ENCODE measurements around the gene TMED10. TPM values are rescaled to one million over a fixed set of nuclear protein-coding genes. Genes with fewer than 3 reads are reported as not detected.
"Not testable (repeated sequence)": the region's sequence is repeated elsewhere in the genome, so short reads cannot be mapped to it uniquely, and the experiment has no call there.

The TMED10 gene
- total RNA-seq, 6 experiments from 2014 or later = 370 to 494 (median 430) TPM

- Mint-ChIP-seq H3K27me3 (ENCODE audit: insufficient read depth) (peaks cover 4% of the 10 kb centered on the region), H3K36me3 (ENCODE audit: low read depth) (no peaks in the 10 kb centered on the region), H3K27ac (peak overlapping the region; percentile 64), H3K9me3 (no peaks in the 10 kb centered on the region), H3K4me3 (peak overlapping the region; percentile 56), H3K4me1 (ENCODE audit: low read depth) (peaks cover 37% of the 10 kb centered on the region)
- DNase-seq = peak; percentile 65
- TF ChIP-seq, protein P1, sequence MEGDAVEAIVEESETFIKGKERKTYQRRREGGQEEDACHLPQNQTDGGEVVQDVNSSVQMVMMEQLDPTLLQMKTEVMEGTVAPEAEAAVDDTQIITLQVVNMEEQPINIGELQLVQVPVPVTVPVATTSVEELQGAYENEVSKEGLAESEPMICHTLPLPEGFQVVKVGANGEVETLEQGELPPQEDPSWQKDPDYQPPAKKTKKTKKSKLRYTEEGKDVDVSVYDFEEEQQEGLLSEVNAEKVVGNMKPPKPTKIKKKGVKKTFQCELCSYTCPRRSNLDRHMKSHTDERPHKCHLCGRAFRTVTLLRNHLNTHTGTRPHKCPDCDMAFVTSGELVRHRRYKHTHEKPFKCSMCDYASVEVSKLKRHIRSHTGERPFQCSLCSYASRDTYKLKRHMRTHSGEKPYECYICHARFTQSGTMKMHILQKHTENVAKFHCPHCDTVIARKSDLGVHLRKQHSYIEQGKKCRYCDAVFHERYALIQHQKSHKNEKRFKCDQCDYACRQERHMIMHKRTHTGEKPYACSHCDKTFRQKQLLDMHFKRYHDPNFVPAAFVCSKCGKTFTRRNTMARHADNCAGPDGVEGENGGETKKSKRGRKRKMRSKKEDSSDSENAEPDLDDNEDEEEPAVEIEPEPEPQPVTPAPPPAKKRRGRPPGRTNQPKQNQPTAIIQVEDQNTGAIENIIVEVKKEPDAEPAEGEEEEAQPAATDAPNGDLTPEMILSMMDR (IDR thresholded peaks at IDR 0.05) = no peak
Observed at GRCh38 chr14:75182821-75183220, 6.4 kb upstream of the TMED10 start.

DNA sequence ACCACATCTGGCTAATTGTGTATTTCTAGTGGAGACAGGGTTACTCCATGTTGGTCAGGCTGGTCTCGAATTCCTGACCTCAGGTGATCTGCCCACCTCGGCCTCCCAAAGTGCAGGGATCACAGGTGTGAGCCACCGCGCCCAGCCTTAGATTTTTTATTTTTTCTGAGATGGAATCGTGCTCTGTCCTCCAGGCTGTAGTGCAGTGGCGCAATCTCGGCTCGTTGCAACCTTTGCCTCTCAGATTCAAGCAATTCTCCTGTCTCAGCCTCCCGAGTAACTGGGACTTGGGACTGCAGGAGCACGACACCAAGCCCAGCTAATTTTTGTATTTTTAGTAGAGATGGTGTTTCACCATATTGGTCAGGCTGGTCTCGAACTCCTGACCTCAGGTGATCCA, 5.8 kb upstream of the TMED10 start:
- peak overlapping the region; percentile 64; the same call in 1 of the 2 replicates for H3K27ac Mint-ChIP-seq
- not testable (repeated sequence) for H3K27me3 Mint-ChIP-seq (ENCODE audit: insufficient read depth); H3K9me3 Mint-ChIP-seq; DNase-seq; H3K36me3 Mint-ChIP-seq (ENCODE audit: low read depth); H3K4me3 Mint-ChIP-seq
- peaks cover 42% of the 10 kb centered on the region for H3K4me1 Mint-ChIP-seq (ENCODE audit: low read depth)

DNA sequence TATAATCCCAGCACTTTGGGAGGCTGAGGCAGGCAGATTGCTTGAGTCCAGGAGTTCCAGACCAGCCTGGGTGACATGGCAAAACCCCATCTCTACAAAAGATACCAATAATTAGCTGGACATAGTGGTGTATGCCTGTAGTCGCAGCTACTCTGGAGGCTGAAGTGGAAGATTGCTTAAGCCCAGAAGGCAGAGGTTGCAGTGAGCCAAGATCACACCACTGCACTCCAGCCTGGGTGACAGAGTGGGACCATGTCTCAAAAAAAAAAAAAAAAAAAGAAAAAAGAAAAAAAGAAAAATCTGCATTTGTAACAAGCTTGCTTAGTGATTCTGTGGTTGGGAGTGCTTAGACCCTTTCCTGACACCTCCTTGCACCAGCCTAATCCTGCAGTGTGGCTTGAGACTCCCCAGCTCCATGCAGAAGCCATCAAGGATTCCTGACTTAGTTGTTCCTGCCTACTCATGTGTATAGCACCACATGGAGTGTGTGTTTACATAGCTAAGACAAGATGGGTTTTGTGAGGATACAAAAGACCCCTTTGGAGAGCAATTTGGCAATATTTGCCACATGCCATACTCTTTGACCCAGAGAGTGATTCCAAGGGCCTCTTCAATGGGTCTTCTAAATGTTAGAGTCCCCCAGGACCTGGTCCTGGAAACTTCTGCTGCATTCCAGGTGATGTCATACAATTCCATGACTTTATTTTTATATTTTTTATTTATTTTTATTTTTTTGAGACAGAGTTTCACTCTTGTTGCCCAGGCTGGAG, 5.1 kb upstream of the TMED10 start:
- TF ChIP-seq, protein P1 (IDR thresholded peaks at IDR 0.05) = no peak
- no peak overlapping the region for H3K27ac Mint-ChIP-seq
- no peaks in the 10 kb centered on the region for H3K36me3 Mint-ChIP-seq (ENCODE audit: low read depth)
- H3K4me1 Mint-ChIP-seq (ENCODE audit: low read depth) = peaks cover 48% of the 10 kb centered on the region
- no peaks in the 10 kb centered on the region for H3K9me3 Mint-ChIP-seq
- DNase-seq = no peak
- no peak overlapping the region for H3K4me3 Mint-ChIP-seq
- H3K27me3 Mint-ChIP-seq (ENCODE audit: insufficient read depth) = peaks cover 4% of the 10 kb centered on the region

GRCh38 chr14:75175677-75176141, 703 bp downstream of the TMED10 start:
- Mint-ChIP-seq H3K27ac (peak overlapping the region; percentile 99), H3K4me1 (ENCODE audit: low read depth) (peaks cover 37% of the 10 kb centered on the region), H3K27me3 (ENCODE audit: insufficient read depth) (no peaks in the 10 kb centered on the region), H3K4me3 (peak overlapping the region; percentile 96), H3K36me3 (ENCODE audit: low read depth) (peaks cover 13% of the 10 kb centered on the region), H3K9me3 (no peaks in the 10 kb centered on the region)
- DNase-seq = peak; percentile 26
- TF ChIP-seq, protein P1 (IDR thresholded peaks at IDR 0.05) = no peak

- peaks cover 13% of the 10 kb centered on the region for H3K36me3 Mint-ChIP-seq (ENCODE audit: low read depth)
- TF ChIP-seq, protein P1 (IDR thresholded peaks at IDR 0.05) = no peak
- no peaks in the 10 kb centered on the region for H3K9me3 Mint-ChIP-seq
- H3K27me3 Mint-ChIP-seq (ENCODE audit: insufficient read depth) = no peaks in the 10 kb centered on the region
- H3K4me1 Mint-ChIP-seq (ENCODE audit: low read depth) = peaks cover 46% of the 10 kb centered on the region
- H3K27ac Mint-ChIP-seq = no peak overlapping the region; the same call in 1 of the 2 replicates
- DNase-seq = no peak
- peak overlapping the region; percentile 96 for H3K4me3 Mint-ChIP-seq
Observed at GRCh38 chr14:75174066-75174465, 2.3 kb downstream of the TMED10 start.

GRCh38 chr14:75170772-75171171, 5.6 kb downstream of the TMED10 start:
- no peaks in the 10 kb centered on the region for H3K27me3 Mint-ChIP-seq (ENCODE audit: insufficient read depth)
- H3K27ac Mint-ChIP-seq = no peak overlapping the region
- H3K4me1 Mint-ChIP-seq (ENCODE audit: low read depth) = peaks cover 53% of the 10 kb centered on the region
- H3K9me3 Mint-ChIP-seq = no peaks in the 10 kb centered on the region
- TF ChIP-seq, protein P1 (IDR thresholded peaks at IDR 0.05) = no peak
- H3K36me3 Mint-ChIP-seq (ENCODE audit: low read depth) = peaks cover 17% of the 10 kb centered on the region
- no peak overlapping the region for H3K4me3 Mint-ChIP-seq
- no peak for DNase-seq
